Right atrium auricular region (tissue), 2 donors: ENCODE results near the gene UBXN6. TPM values are rescaled to one million over a fixed set of nuclear protein-coding genes. Genes with fewer than 3 reads are reported as not detected.

ENCODE experiments used
- DNase-seq: peaks from one replicate; pipeline ENCODE4 v3.0.0-alpha.2; 2019; ENCODE audit warnings: low spot score
- H3K27ac ChIP-seq, 2 donors: fragments of 200-600 bp; sonication (generic); 1 replicate in 1 of 2; 2 replicates in 1 of 2; pipeline ENCODE4 v1.5.1; 2016 to 2019
- H3K27me3 ChIP-seq, 2 donors: fragments of 200-600 bp; sonication (generic); one replicate each; pipeline versions ENCODE4 v1.5.1 to v1.6.0; 2017 to 2019
- H3K36me3 ChIP-seq: fragments of 200-600 bp; sonication (generic); one replicate; pipeline ENCODE4 v1.5.1; 2016
- H3K4me1 ChIP-seq, 2 donors: fragments of 200-600 bp; sonication (generic); one replicate each; pipeline versions ENCODE4 v1.5.1 to v1.6.0; 2017 to 2019
- H3K4me3 ChIP-seq, 2 donors: fragments of 200-600 bp; sonication (generic); 1 replicate in 1 of 2; 2 replicates in 1 of 2; pipeline ENCODE4 v1.5.1; 2017 to 2019; ENCODE audit warnings: mild to moderate bottlenecking in 1 of 2, moderate library complexity in 1 of 2
- H3K9me3 ChIP-seq, 2 donors: fragments of 200-600 bp; sonication (generic); one replicate each; pipeline ENCODE4 v1.5.1; 2019
- CTCF ChIP-seq, 2 donors: fragments of 200-600 bp; sonication (generic); IDR thresholded peaks; one replicate each; pipeline ENCODE4 v1.5.1; 2019; ENCODE audit warnings: antibody characterized with exemption in 2 of 2
- total RNA-seq, 2 donors: library from RNA; depleted of rRNA; stranded (reverse); fragments of >200 nt; gene quantifications; one replicate each; pipeline ENCODE4 v1.1.0, GENCODE V29; 2016

Gene UBXN6
- total RNA-seq, 2 donors from 2014 or later: 52.8 to 100 TPM

- no peaks in the 10 kb centered on the region for H3K4me1 ChIP-seq
- H3K27ac ChIP-seq: no peak overlapping the region
- no peak overlapping the region for H3K4me3 ChIP-seq
- no peak for DNase-seq
- no peak for TF ChIP-seq CTCF (IDR thresholded peaks at IDR 0.05)
- no peaks in the 10 kb centered on the region for H3K9me3 ChIP-seq
- peaks cover 88% of the 10 kb centered on the region for H3K36me3 ChIP-seq
- H3K27me3 ChIP-seq: no peaks in the 10 kb centered on the region
These were observed 40.3 kb upstream of the UBXN6 start for GRCh38 chr19:4497770-4498389.

GRCh38 chr19:4496304-4496703 lies 38.7 kb upstream of the UBXN6 start:
- H3K27me3 ChIP-seq: no peaks in the 10 kb centered on the region
- H3K27ac ChIP-seq: no peak overlapping the region
- DNase-seq: no peak
- no peak for TF ChIP-seq CTCF (IDR thresholded peaks at IDR 0.05)
- H3K36me3 ChIP-seq: peaks cover 82% of the 10 kb centered on the region
- H3K4me3 ChIP-seq: no peak overlapping the region
- H3K9me3 ChIP-seq: no peaks in the 10 kb centered on the region
- no peaks in the 10 kb centered on the region for H3K4me1 ChIP-seq

GRCh38 chr19:4495471-4495870 lies 37.9 kb upstream of the UBXN6 start:
- Histone ChIP-seq H3K4me1 (no peaks in the 10 kb centered on the region), H3K36me3 (peaks cover 77% of the 10 kb centered on the region), H3K9me3 (no peaks in the 10 kb centered on the region), H3K27ac (no peak overlapping the region), H3K4me3 (no peak overlapping the region), H3K27me3 (no peaks in the 10 kb centered on the region)
- no peak for DNase-seq
- TF ChIP-seq CTCF (IDR thresholded peaks at IDR 0.05): no peak

GRCh38 chr19:4494691-4495064 lies 37.1 kb upstream of the UBXN6 start:
- H3K4me1 ChIP-seq: no peaks in the 10 kb centered on the region
- H3K36me3 ChIP-seq: peaks cover 80% of the 10 kb centered on the region

GRCh38 chr19:4493929-4494690 lies 36.5 kb upstream of the UBXN6 start:
- no peak for TF ChIP-seq CTCF (IDR thresholded peaks at IDR 0.05)
- no peak for DNase-seq
- Histone ChIP-seq H3K27me3 (no peaks in the 10 kb centered on the region), H3K9me3 (no peaks in the 10 kb centered on the region), H3K4me3 (no peak overlapping the region), H3K36me3 (peaks cover 80% of the 10 kb centered on the region), H3K4me1 (no peaks in the 10 kb centered on the region), H3K27ac (no peak overlapping the region)

More at GRCh38 chr19:4494691-4495064, 37.1 kb upstream of the UBXN6 start:
- H3K9me3 ChIP-seq: no peaks in the 10 kb centered on the region
- no peak for TF ChIP-seq CTCF (IDR thresholded peaks at IDR 0.05)
- no peak overlapping the region for H3K4me3 ChIP-seq
- H3K27ac ChIP-seq: no peak overlapping the region
- no peaks in the 10 kb centered on the region for H3K27me3 ChIP-seq
- no peak for DNase-seq
